WTC11 (cell line): ENCODE results near the gene KCNIP4.

ENCODE experiments used
- ZNF121 ChIP-seq: sonication (generic); formaldehyde crosslinking; IDR thresholded peaks from 2 replicates; pipeline ENCODE4 v1.8.0; 2023; ENCODE audit warnings: missing genetic modification reagents
- ZNF232 ChIP-seq: sonication (generic); formaldehyde crosslinking; IDR thresholded peaks from 2 replicates; pipeline ENCODE4 v1.8.0; 2022; ENCODE audit warnings: mild to moderate bottlenecking, missing genetic modification reagents
- TF ChIP-seq, protein P1 (sequence below): sonication (generic); formaldehyde crosslinking; conservative IDR thresholded peaks from 2 replicates; pipeline ENCODE4 v1.8.1; 2023; ENCODE audit warnings: mild to moderate bottlenecking, low read depth, missing genetic modification reagents, moderate library complexity
- TF ChIP-seq, protein P2 (sequence below): fragments of 200-600 bp; IDR thresholded peaks from 2 replicates; pipeline ENCODE4 v1.8.0; 2022; ENCODE audit warnings: antibody characterized with exemption

DNA sequence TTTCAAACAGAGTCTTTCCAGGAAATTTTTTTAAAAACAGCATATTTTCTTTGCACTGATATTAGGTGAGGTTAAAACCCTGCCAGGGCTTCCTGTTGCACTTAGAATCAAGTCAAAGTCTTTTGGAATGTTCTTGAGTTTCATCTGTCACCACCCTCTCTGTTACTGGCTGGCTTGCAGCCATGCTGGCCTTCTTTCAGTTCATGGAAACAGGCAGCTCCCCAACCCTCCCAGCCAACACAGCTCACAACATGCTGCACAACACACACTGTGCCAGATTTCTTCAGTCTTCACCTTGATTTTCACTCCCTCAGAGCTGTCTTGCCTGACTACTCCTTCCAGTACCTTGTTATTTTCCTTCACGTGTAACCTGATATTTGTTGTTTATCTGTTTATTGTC, 129.5 kb downstream of the KCNIP4 start:
- TF ChIP-seq, protein P1, sequence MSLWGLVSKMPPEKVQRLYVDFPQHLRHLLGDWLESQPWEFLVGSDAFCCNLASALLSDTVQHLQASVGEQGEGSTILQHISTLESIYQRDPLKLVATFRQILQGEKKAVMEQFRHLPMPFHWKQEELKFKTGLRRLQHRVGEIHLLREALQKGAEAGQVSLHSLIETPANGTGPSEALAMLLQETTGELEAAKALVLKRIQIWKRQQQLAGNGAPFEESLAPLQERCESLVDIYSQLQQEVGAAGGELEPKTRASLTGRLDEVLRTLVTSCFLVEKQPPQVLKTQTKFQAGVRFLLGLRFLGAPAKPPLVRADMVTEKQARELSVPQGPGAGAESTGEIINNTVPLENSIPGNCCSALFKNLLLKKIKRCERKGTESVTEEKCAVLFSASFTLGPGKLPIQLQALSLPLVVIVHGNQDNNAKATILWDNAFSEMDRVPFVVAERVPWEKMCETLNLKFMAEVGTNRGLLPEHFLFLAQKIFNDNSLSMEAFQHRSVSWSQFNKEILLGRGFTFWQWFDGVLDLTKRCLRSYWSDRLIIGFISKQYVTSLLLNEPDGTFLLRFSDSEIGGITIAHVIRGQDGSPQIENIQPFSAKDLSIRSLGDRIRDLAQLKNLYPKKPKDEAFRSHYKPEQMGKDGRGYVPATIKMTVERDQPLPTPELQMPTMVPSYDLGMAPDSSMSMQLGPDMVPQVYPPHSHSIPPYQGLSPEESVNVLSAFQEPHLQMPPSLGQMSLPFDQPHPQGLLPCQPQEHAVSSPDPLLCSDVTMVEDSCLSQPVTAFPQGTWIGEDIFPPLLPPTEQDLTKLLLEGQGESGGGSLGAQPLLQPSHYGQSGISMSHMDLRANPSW = no peak
- TF ChIP-seq, protein P2, sequence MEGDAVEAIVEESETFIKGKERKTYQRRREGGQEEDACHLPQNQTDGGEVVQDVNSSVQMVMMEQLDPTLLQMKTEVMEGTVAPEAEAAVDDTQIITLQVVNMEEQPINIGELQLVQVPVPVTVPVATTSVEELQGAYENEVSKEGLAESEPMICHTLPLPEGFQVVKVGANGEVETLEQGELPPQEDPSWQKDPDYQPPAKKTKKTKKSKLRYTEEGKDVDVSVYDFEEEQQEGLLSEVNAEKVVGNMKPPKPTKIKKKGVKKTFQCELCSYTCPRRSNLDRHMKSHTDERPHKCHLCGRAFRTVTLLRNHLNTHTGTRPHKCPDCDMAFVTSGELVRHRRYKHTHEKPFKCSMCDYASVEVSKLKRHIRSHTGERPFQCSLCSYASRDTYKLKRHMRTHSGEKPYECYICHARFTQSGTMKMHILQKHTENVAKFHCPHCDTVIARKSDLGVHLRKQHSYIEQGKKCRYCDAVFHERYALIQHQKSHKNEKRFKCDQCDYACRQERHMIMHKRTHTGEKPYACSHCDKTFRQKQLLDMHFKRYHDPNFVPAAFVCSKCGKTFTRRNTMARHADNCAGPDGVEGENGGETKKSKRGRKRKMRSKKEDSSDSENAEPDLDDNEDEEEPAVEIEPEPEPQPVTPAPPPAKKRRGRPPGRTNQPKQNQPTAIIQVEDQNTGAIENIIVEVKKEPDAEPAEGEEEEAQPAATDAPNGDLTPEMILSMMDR = no peak
- TF ChIP-seq ZNF232 (no peak), ZNF121 (CRISPR knock-in tag) (no peak)
